ENCODE measurements around the gene CABP7.
"Not testable (repeated sequence)": the region's sequence is repeated elsewhere in the genome, so short reads cannot be mapped to it uniquely, and the experiment has no call there.

The CABP7 gene

DNA sequence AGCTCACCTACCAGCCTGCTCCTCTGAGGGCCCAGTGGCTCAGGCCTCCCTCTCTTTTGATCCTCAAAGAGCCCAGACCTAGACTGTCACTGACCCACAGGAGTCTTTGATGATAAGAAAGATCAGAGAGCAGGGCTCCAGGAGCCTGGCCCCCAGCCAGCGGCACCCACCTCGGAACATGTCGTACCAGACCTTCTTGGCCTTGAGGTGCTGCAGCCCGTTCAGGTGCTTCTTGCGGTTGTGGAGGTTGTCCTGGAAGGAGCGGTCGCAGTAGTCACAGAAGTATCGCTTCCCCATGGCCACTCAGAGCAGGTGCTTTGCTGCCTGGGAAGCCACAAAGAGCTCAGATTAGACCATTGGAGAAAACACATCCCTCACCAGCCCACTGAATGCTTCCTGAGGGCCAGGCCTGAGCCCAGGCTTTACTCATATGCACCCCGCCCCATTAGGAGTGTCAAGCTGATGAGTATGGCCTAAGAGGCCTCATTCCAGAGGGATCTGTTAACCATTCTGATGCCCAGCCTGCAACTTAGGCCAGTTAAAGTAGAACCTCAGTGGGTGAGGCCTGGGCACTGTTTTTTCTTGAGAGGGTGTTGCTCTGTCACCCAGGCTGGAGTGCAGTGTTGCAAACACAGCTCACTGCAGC is 28.6 kb downstream of the CABP7 start:
- DNase-seq (ENCODE audit: low read depth) = no peak

DNA sequence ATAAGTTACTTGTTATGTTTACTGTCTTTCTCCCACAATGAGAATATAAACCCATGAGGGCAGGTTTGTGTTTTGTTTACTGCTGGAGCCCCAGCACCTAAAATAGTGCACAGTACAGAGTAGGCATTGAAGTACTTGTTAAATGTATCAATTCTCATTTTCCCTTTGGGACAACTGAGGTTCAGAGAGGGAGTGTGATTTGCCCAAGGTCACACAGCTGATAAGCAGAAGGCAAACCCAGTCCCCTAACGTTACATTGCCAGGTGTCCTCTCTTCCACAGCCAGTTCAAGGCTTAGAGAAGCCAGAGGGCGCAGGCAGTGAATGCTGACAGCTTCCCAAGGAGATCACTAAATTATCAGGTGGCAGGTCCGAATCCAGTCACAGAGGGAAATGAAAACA is 30.2 kb downstream of the CABP7 start:
- no peak for DNase-seq (ENCODE audit: low read depth)

DNA sequence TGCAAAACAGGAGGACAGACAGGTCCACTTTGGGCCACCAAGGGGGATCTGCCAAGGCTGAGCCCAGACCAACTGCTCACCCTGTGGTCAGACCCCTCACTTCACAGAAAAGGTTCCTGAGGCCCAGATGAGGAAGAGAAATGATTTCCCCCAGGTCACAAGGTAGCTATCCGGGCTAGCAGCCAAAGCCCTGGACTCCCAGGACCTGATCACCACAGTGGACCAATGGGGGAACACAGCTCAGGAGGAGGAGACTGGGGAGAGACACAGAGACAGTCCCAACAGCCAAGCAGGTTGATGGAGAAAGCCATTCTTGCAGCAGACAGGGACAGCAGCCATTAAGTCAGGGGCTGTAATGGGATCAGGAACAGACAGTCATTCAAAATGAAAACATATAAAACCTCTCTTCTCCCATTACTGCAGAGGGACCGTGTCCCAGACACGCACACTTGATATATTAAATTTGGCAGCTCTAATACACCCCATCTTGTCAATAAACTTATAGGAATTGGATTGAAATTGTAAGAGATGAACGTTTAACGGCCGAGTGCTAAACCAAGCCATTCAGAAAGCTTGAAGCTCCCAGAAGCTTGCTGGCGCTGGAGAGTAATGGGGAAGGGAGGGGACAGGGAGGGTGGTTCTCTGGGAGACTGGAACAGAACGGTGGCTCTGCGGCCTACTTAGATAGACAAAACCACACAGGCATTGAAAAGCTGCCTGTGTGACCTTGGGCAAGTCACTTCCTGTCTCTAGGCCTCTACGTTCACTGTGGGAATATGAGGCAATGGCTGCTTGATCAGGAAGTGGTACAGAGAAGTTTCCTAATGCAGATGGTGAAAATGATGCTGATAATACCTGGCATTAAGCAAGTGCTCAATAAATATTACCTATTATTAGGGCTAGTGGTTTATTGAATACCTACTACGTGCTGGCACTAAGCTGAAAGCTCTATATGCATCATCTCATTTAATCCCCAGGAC is 31.0 kb downstream of the CABP7 start:
- no peak for DNase-seq (ENCODE audit: low read depth)

GRCh38 chr22:29751669-29752068 is 31.9 kb downstream of the CABP7 start:
- DNase-seq (ENCODE audit: low read depth) = no peak

- no peak for DNase-seq (ENCODE audit: low read depth)
These were observed 34.2 kb downstream of the CABP7 start for GRCh38 chr22:29753808-29754657.

DNA sequence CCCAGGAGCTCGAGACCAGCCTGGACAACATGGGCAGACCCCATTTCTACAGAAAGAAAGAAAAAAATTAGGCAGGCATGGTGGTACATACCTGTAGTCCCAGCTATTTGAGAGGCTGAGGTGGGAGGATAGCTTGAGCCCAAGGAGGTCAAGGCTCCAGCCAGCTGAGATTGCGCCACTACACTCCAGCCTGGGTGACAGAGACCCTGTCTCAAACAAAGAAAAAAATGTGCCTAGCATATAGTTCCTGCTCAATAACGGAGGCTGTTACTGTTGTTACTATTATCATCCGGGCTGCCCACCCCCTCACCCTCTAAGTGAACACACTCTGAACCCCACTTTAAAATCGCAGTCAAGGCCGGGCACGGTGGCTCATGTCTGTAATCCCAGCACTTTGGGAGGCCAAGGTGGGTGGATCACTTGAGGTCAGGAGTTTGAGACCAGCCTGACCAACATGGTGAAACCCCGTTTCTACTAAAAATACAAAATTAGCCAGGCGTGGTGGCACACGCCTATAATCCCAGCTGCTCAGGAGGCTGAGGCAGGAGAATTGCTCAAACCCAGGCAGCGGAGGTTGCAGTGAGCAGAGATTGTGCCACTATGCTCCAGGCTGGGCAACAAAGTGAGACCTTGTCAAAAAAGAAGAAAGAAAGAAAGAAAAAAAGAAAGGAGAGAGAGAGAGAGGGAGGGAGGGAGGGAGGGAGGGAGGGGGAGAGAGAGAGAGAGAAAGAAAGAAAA is 35.0 kb downstream of the CABP7 start:
- DNase-seq (ENCODE audit: low read depth) = not testable (repeated sequence)

GRCh38 chr22:29755889-29756288 is 36.1 kb downstream of the CABP7 start:
- DNase-seq (ENCODE audit: low read depth) = no peak

DNA sequence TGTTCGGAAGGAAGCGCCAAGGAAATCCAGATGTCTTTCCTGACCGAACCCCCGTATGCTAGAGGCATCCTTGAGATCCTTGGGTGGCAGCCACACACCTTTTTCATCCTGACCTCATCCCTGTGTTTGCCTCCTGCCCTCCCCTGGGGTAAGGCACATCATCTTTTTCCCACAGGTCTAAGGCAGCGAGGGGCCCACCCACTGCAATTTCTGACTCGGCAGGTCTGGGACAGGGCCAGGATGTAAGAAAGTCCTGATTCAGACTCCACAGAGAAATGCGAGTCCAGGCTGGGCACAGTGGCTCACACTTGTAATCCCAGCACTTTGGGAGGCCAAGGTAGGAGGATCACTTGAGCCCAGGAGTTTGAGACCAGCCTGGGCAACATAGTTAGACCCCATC is 36.5 kb downstream of the CABP7 start:
- DNase-seq (ENCODE audit: low read depth) = no peak

DNA sequence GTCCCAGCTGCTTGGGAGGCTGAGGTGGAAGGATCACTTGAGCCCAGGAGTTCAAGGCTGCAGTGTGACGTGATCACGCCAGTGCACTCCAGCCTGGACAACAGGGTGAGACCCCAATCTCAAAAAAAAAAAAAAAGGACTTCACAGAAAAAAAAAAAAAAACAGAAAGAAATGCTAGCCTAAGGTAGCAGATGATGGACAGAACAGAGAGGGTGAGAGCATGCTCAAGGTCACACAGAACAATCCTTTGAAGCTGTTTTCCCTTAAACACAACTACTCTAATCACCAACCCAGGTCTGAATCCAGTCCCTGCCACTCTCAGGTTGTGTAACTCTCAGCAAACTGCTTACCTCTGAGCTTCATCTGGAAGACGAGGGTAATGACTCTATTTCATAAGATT is 37.3 kb downstream of the CABP7 start:
- DNase-seq (ENCODE audit: low read depth) = no peak

DNA sequence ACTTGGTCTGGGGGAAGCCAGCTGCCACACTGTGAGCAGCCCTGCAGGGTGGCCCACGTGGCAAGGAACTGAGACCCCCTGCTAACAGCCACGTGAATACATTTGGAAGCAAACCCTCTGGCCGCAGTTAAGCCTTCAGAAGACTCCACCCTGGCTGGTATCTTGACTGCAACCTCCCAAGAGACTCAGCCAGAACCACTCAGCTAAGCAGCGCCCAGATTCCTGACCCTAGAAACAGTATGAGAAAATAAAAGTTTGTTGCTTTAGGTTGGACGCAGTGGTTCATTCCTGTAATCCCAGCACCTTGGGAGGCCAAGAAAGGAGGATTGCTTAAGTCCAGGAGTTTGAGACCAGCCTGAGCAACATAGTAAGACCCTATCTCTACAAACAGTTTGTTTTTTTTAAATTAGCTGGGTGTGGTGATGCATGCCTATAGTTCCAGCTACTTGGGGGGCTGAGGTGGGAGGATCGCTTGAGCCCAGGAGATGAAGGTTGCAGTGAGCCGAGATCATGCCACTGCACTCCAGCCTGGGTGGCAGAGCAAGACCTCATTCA is 38.3 kb downstream of the CABP7 start:
- no peak for DNase-seq (ENCODE audit: low read depth)

DNA sequence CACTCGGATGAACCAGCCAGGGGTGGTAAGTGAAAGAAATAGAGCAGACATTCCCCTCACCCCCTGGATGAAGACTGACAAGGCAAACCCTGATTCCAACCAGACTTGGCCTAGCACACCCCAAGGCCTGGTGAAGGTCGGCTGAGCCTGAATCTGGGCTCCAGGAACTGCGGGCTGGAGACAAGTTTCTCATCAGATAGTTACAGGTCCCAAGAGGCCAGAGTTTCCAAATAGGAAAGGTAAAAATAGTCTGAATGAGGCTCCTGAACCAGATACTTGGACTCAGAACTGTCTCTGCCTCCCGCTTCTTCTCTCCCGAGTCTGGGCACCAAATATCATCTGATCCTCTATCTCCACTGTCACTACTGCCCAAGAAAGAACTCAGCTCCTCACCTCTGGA is 39.2 kb downstream of the CABP7 start:
- DNase-seq (ENCODE audit: low read depth) = no peak

- DNase-seq (ENCODE audit: low read depth) = no peak
These were observed 42.5 kb downstream of the CABP7 start for GRCh38 chr22:29762263-29762662.

DNA sequence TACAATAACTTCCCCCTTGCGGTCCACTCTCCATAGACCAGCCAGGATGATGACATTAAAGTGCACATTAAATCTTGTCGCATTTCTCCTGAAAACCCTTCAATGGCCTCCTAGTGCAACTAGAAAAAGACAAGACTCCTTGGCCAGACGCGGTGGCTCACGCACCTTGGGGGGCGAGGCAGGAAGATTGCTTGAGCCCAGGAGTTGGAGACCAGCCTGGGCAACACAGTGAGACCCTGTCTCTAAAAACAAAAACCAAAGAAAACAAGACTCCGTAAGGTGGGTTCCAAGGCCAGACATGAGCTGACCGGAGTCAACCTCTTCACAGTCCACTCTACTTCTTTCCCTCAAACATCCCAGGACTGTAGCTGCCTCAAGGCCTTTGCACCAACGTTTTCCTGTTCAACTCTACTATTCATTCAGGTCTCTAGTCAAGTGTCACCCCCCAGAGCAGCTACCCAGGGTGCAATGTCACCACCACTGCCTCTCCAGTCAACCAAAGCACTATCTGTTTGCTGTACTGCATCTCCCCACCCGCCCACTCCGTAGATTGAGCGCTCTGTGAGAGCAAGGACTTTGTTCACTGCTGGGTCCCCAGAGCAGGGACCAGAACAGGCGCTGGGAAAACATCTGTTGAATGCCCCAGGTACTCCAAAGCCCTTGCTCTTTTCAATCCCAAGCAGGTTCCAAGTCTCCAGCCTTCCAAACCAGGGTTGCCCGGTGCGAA is 46.3 kb downstream of the CABP7 start:
- no peak for DNase-seq (ENCODE audit: low read depth)

DNA sequence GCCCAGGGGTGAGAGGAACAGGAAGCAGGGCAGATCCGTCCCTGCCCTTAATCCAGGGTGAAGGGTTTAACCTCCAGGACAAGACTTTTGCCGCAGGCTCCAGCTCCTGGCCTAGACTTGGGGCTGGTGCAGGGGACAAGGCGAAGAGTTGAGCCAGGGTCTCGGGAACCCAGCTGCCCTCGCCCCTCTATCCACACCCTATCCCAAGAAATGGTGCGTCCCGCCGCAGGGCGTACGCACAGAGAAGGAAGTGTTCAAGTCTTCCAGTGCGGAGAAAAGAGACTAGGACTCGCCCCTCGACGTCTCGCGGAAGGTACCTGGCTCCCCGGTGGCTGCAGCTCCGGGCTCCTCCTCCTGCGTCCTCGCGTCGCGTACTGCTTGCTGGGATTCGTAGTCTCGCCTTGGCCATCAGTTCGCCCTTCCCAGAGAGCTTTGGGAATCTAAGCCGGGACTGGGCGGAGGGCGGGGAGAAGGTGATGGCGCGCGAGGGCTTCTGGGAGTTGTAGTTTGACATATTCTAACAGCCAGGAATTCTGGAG is 46.9 kb downstream of the CABP7 start, which contains the start of gene ZMAT5:
TSS of gene ZMAT5 (minus strand) at position 376 of the 539 bp plus-strand sequence. CDS start 18,463 bp downstream, outside the sequence.
- DNase-seq (ENCODE audit: low read depth) = peak; percentile 76

DNA sequence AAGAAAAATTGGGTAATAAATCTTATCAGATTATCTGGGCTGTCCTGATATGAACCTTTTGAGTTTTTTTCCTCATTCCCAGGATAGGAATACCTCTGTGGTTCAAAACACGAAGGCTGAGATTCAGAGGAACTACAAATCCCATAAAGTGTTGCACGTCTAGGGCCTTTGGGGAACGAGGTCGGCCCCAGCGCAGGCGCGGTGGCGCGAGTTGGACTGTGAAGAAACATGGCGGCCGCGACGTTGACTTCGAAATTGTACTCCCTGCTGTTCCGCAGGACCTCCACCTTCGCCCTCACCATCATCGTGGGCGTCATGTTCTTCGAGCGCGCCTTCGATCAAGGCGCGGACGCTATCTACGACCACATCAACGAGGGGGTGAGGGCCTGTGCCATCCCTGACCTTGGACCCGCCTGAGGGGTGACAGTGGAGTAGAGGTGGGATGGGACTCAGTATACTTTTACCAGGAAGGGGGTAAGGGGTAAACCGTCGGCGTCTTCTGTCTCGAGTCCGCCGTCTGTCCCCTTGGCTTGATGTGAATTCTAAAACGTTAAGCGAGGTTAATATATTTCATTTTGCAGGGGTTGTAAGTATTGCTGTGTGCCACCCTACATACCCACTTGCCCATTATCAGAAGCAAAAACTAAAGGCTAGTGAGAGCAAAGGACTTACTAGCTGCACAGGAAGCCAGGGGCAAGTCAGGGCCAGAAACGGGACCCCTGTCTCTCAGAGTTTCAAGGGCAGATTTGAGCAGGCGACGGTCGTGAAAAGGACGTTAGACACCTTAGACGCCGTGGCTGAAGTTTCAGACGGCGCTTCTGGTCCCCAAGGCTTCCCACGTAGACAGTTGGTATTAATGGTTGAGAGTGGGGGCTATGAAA is 47.6 kb downstream of the CABP7 start, which contains the start of gene UQCR10:
TSS of gene UQCR10 (plus strand) at position 199 of the 881 bp plus-strand sequence. CDS start at position 229, 30 bp downstream.
- peak; percentile 88 for DNase-seq (ENCODE audit: low read depth)

GRCh38 chr22:29768052-29768693 is 48.4 kb downstream of the CABP7 start:
- DNase-seq (ENCODE audit: low read depth) = no peak

DNA sequence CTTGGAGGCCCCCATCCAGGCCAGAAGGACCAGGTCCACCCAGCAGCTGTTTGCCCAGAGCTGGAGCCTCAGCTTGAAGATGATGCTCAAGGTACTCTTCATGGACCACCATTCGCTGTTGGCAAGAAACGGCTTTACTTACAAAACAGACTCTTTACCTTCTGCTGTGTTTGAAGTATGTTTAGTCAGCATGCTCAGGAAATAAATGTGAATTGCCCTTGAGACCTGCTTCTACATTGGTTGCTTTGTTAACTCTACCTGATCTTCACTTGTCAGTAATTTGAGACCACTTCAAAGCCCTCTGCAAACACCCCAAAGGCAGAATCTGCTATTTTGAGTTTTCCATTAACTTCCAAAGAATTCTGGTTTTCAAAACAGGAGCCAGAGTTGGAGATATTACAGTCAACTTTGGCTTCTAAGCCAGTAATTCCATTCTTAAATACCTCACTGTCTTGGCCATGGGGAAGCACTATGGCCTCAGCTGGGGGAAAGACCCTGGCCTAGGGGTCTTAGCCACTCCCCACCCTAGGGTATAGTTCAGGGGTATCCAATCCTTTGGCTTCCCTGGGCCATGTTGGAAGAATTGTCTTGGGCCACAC is 50.0 kb downstream of the CABP7 start:
- DNase-seq (ENCODE audit: low read depth) = no peak

DNA sequence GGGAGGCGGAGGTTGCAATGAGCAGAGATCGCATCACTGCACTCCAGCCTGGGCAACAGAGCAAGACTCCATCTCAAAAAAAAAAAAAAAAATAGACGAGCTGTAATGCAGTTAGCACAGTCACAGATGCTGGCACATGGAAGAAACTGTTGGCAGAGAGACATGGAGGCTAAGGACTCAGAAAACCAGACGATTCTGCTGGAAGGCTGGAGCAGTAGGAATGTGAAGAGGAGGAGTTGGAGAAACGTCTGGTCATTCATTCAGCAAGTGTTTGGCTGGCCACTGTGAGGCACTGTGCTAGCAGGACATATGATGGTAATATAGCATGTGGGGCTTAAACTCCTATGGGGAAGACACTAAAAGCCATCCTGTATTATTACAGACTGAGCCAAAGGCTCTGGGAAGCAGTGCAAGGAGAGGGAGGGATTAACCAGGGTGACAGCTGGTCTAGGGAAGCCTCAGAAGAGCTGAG is 52.4 kb downstream of the CABP7 start:
- DNase-seq (ENCODE audit: low read depth) = no peak
